Measurements from ENCODE around the gene TCFL5. TPM values are rescaled to one million over a fixed set of nuclear protein-coding genes. Genes with fewer than 3 reads are reported as not detected.

Gene TCFL5
- total RNA-seq, 1 donor from 2014 or later, result 11.0 TPM

DNA sequence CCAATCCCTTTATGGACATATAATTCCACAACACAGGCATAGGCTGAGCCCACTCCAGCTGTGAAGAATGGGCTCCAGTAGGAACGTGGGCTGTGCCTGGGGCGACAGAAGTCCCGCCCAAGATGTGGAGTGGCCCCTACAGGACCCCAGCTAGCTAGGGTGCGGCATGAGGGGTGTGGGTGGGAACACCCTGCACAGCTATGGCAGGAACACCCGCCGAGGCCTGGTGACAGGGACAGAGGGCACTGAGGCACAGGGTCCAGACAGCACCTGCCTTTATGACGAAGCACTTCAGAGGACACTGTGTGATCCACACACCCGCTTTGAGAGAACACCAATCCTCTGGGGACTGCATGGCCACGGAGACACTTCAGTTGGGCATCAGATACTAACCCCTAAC, 28.2 kb upstream of the TCFL5 start:
- peaks cover 53% of the 10 kb centered on the region for H3K36me3 ChIP-seq (ENCODE audit: insufficient read depth, low read length)
- H3K4me1 ChIP-seq (ENCODE audit: insufficient read depth, low read length), result peaks cover 19% of the 10 kb centered on the region
- FAIRE-seq (no peak), DNase-seq (ENCODE audit: low read depth) (no peak)
- H3K9me3 Mint-ChIP-seq (ENCODE audit: unreplicated experiment), result no peaks in the 10 kb centered on the region
- peaks cover 78% of the 10 kb centered on the region for H4K20me1 ChIP-seq (ENCODE audit: insufficient read depth, low read length)
- no peak overlapping the region for H3K27ac ChIP-seq (ENCODE audit: low read depth, low read length)
- H3K9me3 ChIP-seq (ENCODE audit: insufficient read depth, low read depth, low read length), result no peaks in the 10 kb centered on the region
- peaks cover 26% of the 10 kb centered on the region for H3K4me1 Mint-ChIP-seq (ENCODE audit: low read depth, unreplicated experiment)
- no peaks in the 10 kb centered on the region for H3K27me3 ChIP-seq (ENCODE audit: insufficient read depth, low read length)
- H3K4me3 ChIP-seq (ENCODE audit: insufficient read depth, low read depth, low read length), result no peak overlapping the region
- no peaks in the 10 kb centered on the region for H3K79me2 ChIP-seq (ENCODE audit: insufficient read depth, low read length)
- TF ChIP-seq, protein P1, sequence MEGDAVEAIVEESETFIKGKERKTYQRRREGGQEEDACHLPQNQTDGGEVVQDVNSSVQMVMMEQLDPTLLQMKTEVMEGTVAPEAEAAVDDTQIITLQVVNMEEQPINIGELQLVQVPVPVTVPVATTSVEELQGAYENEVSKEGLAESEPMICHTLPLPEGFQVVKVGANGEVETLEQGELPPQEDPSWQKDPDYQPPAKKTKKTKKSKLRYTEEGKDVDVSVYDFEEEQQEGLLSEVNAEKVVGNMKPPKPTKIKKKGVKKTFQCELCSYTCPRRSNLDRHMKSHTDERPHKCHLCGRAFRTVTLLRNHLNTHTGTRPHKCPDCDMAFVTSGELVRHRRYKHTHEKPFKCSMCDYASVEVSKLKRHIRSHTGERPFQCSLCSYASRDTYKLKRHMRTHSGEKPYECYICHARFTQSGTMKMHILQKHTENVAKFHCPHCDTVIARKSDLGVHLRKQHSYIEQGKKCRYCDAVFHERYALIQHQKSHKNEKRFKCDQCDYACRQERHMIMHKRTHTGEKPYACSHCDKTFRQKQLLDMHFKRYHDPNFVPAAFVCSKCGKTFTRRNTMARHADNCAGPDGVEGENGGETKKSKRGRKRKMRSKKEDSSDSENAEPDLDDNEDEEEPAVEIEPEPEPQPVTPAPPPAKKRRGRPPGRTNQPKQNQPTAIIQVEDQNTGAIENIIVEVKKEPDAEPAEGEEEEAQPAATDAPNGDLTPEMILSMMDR (IDR thresholded peaks at IDR 0.05; ENCODE audit: insufficient read depth, low read depth, low read length), result no peak
- no peak for TF ChIP-seq EZH2 (IDR thresholded peaks at IDR 0.05; ENCODE audit: insufficient read depth, low read length)
- no peak overlapping the region for H3K4me3 Mint-ChIP-seq (ENCODE audit: unreplicated experiment)
- H3K27ac Mint-ChIP-seq (ENCODE audit: unreplicated experiment), result no peak overlapping the region
- H3K4me2 ChIP-seq (ENCODE audit: low read length), result no peak overlapping the region
- no peaks in the 10 kb centered on the region for H3K27me3 Mint-ChIP-seq (ENCODE audit: low read depth, unreplicated experiment)
- H3K36me3 Mint-ChIP-seq (ENCODE audit: low read depth, unreplicated experiment), result peaks cover 22% of the 10 kb centered on the region
- no peak overlapping the region for H2AFZ ChIP-seq (ENCODE audit: low read depth, low read length)
- H3K9ac ChIP-seq (ENCODE audit: low read length), result no peak overlapping the region

DNA sequence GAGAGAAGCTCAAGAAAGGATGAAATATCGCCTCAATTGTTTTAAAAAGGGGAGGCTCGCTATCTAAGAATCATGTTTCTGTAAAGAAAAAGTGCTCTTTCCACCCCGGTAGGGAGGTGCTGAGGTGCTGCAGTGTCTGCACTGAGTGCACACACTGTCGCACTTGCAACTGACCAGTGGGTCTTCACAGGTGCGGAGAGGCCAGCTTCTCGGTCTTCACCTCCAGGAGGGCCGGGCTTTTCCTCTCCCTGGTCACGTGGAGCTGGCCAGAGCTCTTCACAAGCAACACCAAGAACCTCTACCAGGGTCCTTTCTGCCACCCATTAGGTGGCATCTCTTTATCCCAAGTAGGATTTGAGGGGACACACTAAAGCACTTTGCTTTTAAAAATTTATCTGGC, 27.8 kb upstream of the TCFL5 start:
- Histone ChIP-seq H3K4me1 (ENCODE audit: insufficient read depth, low read length) (peaks cover 19% of the 10 kb centered on the region), H3K36me3 (ENCODE audit: insufficient read depth, low read length) (peaks cover 48% of the 10 kb centered on the region), H3K4me2 (ENCODE audit: low read length) (no peak overlapping the region), H3K27ac (ENCODE audit: low read depth, low read length) (no peak overlapping the region), H3K9ac (ENCODE audit: low read length) (no peak overlapping the region), H3K27me3 (ENCODE audit: insufficient read depth, low read length) (no peaks in the 10 kb centered on the region), H3K79me2 (ENCODE audit: insufficient read depth, low read length) (no peaks in the 10 kb centered on the region), H3K4me3 (ENCODE audit: insufficient read depth, low read depth, low read length) (no peak overlapping the region), H2AFZ (ENCODE audit: low read depth, low read length) (no peak overlapping the region), H4K20me1 (ENCODE audit: insufficient read depth, low read length) (peaks cover 81% of the 10 kb centered on the region), H3K9me3 (ENCODE audit: insufficient read depth, low read depth, low read length) (no peaks in the 10 kb centered on the region)
- no peak for DNase-seq (ENCODE audit: low read depth)
- no peak overlapping the region for H3K27ac Mint-ChIP-seq (ENCODE audit: unreplicated experiment)
- peaks cover 22% of the 10 kb centered on the region for H3K36me3 Mint-ChIP-seq (ENCODE audit: low read depth, unreplicated experiment)
- TF ChIP-seq EZH2 (IDR thresholded peaks at IDR 0.05; ENCODE audit: insufficient read depth, low read length), result no peak
- TF ChIP-seq, protein P1 (IDR thresholded peaks at IDR 0.05; ENCODE audit: insufficient read depth, low read depth, low read length), result no peak
- peaks cover 26% of the 10 kb centered on the region for H3K4me1 Mint-ChIP-seq (ENCODE audit: low read depth, unreplicated experiment)
- no peaks in the 10 kb centered on the region for H3K27me3 Mint-ChIP-seq (ENCODE audit: low read depth, unreplicated experiment)
- no peak for FAIRE-seq
- H3K9me3 Mint-ChIP-seq (ENCODE audit: unreplicated experiment), result no peaks in the 10 kb centered on the region
- no peak overlapping the region for H3K4me3 Mint-ChIP-seq (ENCODE audit: unreplicated experiment)

DNA sequence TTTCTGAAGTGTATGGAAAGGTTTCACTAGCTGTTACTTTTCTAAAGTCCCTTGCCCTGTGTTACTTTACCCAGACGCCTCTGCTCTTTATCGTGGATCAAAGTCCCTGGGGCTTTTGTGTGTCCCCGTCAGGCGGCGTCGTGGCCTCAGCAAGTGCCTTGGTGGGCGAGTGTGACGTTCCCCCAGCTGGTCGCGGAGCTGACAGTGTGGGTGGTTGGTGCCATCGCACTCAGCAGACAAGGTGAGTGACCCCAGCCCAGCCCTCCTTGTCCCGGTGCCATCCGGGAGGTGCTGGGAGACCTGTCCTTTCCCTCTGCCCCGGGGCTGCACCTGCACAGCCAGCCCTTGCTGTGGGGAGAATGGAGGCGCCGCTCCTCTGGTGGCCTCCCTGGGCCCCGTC, 27.3 kb upstream of the TCFL5 start:
- no peaks in the 10 kb centered on the region for H3K9me3 ChIP-seq (ENCODE audit: insufficient read depth, low read depth, low read length)
- no peaks in the 10 kb centered on the region for H3K79me2 ChIP-seq (ENCODE audit: insufficient read depth, low read length)
- peaks cover 44% of the 10 kb centered on the region for H3K36me3 ChIP-seq (ENCODE audit: insufficient read depth, low read length)
- FAIRE-seq (no peak), DNase-seq (ENCODE audit: low read depth) (no peak)
- TF ChIP-seq, protein P1 (IDR thresholded peaks at IDR 0.05; ENCODE audit: insufficient read depth, low read depth, low read length), result no peak
- TF ChIP-seq EZH2 (IDR thresholded peaks at IDR 0.05; ENCODE audit: insufficient read depth, low read length), result no peak
- H3K4me2 ChIP-seq (ENCODE audit: low read length), result no peak overlapping the region
- H2AFZ ChIP-seq (ENCODE audit: low read depth, low read length), result no peak overlapping the region
- H3K4me3 ChIP-seq (ENCODE audit: insufficient read depth, low read depth, low read length), result no peak overlapping the region
- Mint-ChIP-seq H3K27me3 (ENCODE audit: low read depth, unreplicated experiment) (no peaks in the 10 kb centered on the region), H3K9me3 (ENCODE audit: unreplicated experiment) (no peaks in the 10 kb centered on the region), H3K4me1 (ENCODE audit: low read depth, unreplicated experiment) (peaks cover 26% of the 10 kb centered on the region), H3K27ac (ENCODE audit: unreplicated experiment) (no peak overlapping the region), H3K36me3 (ENCODE audit: low read depth, unreplicated experiment) (peaks cover 22% of the 10 kb centered on the region), H3K4me3 (ENCODE audit: unreplicated experiment) (no peak overlapping the region)
- H4K20me1 ChIP-seq (ENCODE audit: insufficient read depth, low read length), result peaks cover 77% of the 10 kb centered on the region
- no peaks in the 10 kb centered on the region for H3K27me3 ChIP-seq (ENCODE audit: insufficient read depth, low read length)
- H3K27ac ChIP-seq (ENCODE audit: low read depth, low read length), result no peak overlapping the region
- peaks cover 19% of the 10 kb centered on the region for H3K4me1 ChIP-seq (ENCODE audit: insufficient read depth, low read length)
- H3K9ac ChIP-seq (ENCODE audit: low read length), result no peak overlapping the region
